PC-3 (cell line): ENCODE results near the gene JAK2. TPM values are rescaled to one million over a fixed set of nuclear protein-coding genes. Genes with fewer than 3 reads are reported as not detected.

Experiments used
- ATAC-seq: fragments of 200-7000 bp; cut with Tn5 transposase; 2 replicates; pipeline ENCODE4 v1.9.1; 2020; ENCODE audit warnings: mild to moderate bottlenecking, moderate library complexity
- BruUV-seq: library from RNA; stranded (reverse); fragments of 400-500 nt; replicated peaks from 2 replicates; lab custom pipeline; 2021; lab: Mats Ljungman, UMichigan
- CTCF ChIA-PET: fragments of 300-600 bp; sonication (Branson Sonifier 250); formaldehyde crosslinking; loops from one replicate; lab custom pipeline; 2022; ENCODE audit warnings: antibody characterized with exemption; lab: Charles Lee
- POLR2A ChIA-PET: fragments of 300-600 bp; sonication (Branson Sonifier 250); formaldehyde crosslinking; loops from one replicate; lab custom pipeline; 2022; ENCODE audit warnings: antibody characterized with exemption; ENCODE audit not compliant: unreplicated experiment; lab: Charles Lee
- DNase-seq: peaks from one replicate; pipeline ENCODE4 v3.0.0-alpha.2; 2015
- H2AFZ ChIP-seq: fragments of 300-600 bp; sonication (generic); 2 replicates; pipeline ENCODE4 v1.6.0; 2016; ENCODE audit warnings: antibody characterized with exemption, low read length
- H3F3A ChIP-seq: fragments of 300-600 bp; sonication (generic); one replicate; pipeline ENCODE4 v1.6.0; 2017; ENCODE audit warnings: antibody characterized with exemption, low read length, control low read depth, mild to moderate bottlenecking; ENCODE audit not compliant: unreplicated experiment
- H3K27ac ChIP-seq: fragments of 300-600 bp; sonication (generic); 2 replicates; pipeline ENCODE4 v1.5.1; 2016; ENCODE audit warnings: mild to moderate bottlenecking, low read length
- H3K27me3 ChIP-seq: fragments of 300-600 bp; sonication (generic); 2 replicates; pipeline ENCODE4 v1.6.1; 2016; ENCODE audit warnings: low read length, mixed read lengths
- H3K36me3 ChIP-seq: fragments of 300-600 bp; sonication (generic); 2 replicates; pipeline ENCODE4 v1.6.1; 2016; ENCODE audit warnings: low read depth, mixed run types, low read length, mixed read lengths
- H3K4me1 ChIP-seq: fragments of 300-600 bp; sonication (generic); 2 replicates; pipeline ENCODE4 v1.5.1; 2016; ENCODE audit warnings: low read length; ENCODE audit not compliant: insufficient read depth
- H3K4me2 ChIP-seq: fragments of 300-600 bp; sonication (generic); 2 replicates; pipeline ENCODE4 v1.6.0; 2016; ENCODE audit warnings: low read length
- H3K4me3 ChIP-seq: fragments of 300-600 bp; sonication (generic); 2 replicates; pipeline ENCODE4 v1.5.1; 2016; ENCODE audit warnings: mild to moderate bottlenecking, low read length, mixed read lengths
- H3K79me2 ChIP-seq: fragments of 300-600 bp; sonication (generic); 2 replicates; pipeline ENCODE4 v1.6.1; 2017; ENCODE audit warnings: low read length, mixed read lengths
- H3K9ac ChIP-seq: fragments of 300-600 bp; sonication (generic); 2 replicates; pipeline ENCODE4 v1.6.0; 2016; ENCODE audit warnings: mild to moderate bottlenecking, low read length
- H3K9me2 ChIP-seq: fragments of 300-600 bp; sonication (generic); replicated peaks from 2 replicates; pipeline ENCODE4 v1.6.1; 2016; ENCODE audit warnings: mixed run types, low read length, mixed read lengths
- H3K9me3 ChIP-seq: fragments of 300-600 bp; sonication (generic); 2 replicates; pipeline ENCODE4 v1.6.1; 2016; ENCODE audit warnings: low read length, mixed read lengths
- H4K20me1 ChIP-seq: fragments of 300-600 bp; sonication (generic); 2 replicates; pipeline ENCODE4 v1.6.1; 2016; ENCODE audit warnings: low read length, mixed read lengths
- EZH2 ChIP-seq: fragments of 300-600 bp; sonication (generic); IDR thresholded peaks from one replicate; pipeline ENCODE4 v1.6.1; 2017; ENCODE audit warnings: antibody characterized with exemption, mild to moderate bottlenecking, low read length; ENCODE audit not compliant: unreplicated experiment
- EZH2phosphoT487 ChIP-seq: fragments of 300-600 bp; sonication (generic); IDR thresholded peaks from 2 replicates; pipeline ENCODE4 v1.6.1; 2018; ENCODE audit warnings: mild to moderate bottlenecking, antibody characterized with exemption, low read length, borderline replicate concordance
- intact Hi-C: fragments of 100-400 bp; cut with micrococcal nuclease; formaldehyde crosslinking; loops from 2 replicates; pipeline ENCODE4 v1.9.0; 2023
- total RNA-seq: library from RNA; depleted of rRNA; stranded (reverse); fragments of >200 nt; gene quantifications from 2 replicates; pipeline ENCODE4 v1.2.3, GENCODE V29; 2014
- TF ChIP-seq, protein P1 (sequence below): fragments of 300-600 bp; sonication (generic); conservative IDR thresholded peaks from 2 replicates; pipeline ENCODE4 v1.5.1; 2017; ENCODE audit warnings: antibody characterized with exemption, low read depth, mild to moderate bottlenecking, low read length

JAK2 gene
- total RNA-seq, 1 experiment from 2014 or later: 11.2 TPM

DNA sequence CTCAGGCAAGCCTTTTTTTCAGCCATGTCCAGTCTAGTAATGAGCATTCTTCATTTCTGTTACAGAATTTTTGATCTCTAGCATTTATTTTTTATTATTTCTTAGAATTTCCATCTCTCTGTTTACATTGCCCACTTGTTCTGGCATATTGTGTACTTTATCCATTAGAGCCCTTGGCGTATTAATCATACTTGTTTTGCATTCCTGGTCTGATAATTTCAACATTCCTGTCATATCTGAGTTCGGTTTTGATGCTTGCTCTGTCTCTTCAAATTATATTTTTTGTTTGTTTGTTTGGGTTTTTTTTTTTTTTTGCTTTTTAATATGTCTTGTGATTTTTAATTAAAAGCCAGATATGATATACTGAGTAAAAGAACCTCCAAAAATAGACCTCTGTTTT lies 23.0 kb upstream of the JAK2 start:
- Histone ChIP-seq H3K9ac (no peak overlapping the region), H2AFZ (no peak overlapping the region), H3K4me3 (no peak overlapping the region), H3K79me2 (no peaks in the 10 kb centered on the region), H3K27me3 (no peaks in the 10 kb centered on the region), H3K27ac (no peak overlapping the region), H3K4me1 (no peaks in the 10 kb centered on the region), H3K9me3 (no peaks in the 10 kb centered on the region), H3F3A (no peaks in the 10 kb centered on the region), H4K20me1 (no peaks in the 10 kb centered on the region), H3K36me3 (no peaks in the 10 kb centered on the region), H3K4me2 (no peak overlapping the region), H3K9me2 (no peaks in the 10 kb centered on the region)
- BruUV-seq: no TSS peak
- intact Hi-C loops: no loop called here
- CTCF ChIA-PET: no interaction called here
- TF ChIP-seq, protein P1, sequence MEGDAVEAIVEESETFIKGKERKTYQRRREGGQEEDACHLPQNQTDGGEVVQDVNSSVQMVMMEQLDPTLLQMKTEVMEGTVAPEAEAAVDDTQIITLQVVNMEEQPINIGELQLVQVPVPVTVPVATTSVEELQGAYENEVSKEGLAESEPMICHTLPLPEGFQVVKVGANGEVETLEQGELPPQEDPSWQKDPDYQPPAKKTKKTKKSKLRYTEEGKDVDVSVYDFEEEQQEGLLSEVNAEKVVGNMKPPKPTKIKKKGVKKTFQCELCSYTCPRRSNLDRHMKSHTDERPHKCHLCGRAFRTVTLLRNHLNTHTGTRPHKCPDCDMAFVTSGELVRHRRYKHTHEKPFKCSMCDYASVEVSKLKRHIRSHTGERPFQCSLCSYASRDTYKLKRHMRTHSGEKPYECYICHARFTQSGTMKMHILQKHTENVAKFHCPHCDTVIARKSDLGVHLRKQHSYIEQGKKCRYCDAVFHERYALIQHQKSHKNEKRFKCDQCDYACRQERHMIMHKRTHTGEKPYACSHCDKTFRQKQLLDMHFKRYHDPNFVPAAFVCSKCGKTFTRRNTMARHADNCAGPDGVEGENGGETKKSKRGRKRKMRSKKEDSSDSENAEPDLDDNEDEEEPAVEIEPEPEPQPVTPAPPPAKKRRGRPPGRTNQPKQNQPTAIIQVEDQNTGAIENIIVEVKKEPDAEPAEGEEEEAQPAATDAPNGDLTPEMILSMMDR: no peak
- TF ChIP-seq EZH2: no peak
- no peak for TF ChIP-seq EZH2phosphoT487
- POLR2A ChIA-PET: no interaction called here
- DNase-seq: no peak
- ATAC-seq: no peak

GRCh38 chr9:4964540-4964939 lies 20.5 kb upstream of the JAK2 start:
- ChIA-PET CTCF (no interaction called here), POLR2A (no interaction called here)
- H3F3A ChIP-seq: no peaks in the 10 kb centered on the region
- H2AFZ ChIP-seq: no peak overlapping the region
- no peaks in the 10 kb centered on the region for H3K9me3 ChIP-seq
- DNase-seq (no peak), ATAC-seq (no peak)
- no peaks in the 10 kb centered on the region for H3K9me2 ChIP-seq
- no peaks in the 10 kb centered on the region for H4K20me1 ChIP-seq
- no peaks in the 10 kb centered on the region for H3K79me2 ChIP-seq
- H3K36me3 ChIP-seq: no peaks in the 10 kb centered on the region
- BruUV-seq: no TSS peak
- H3K4me2 ChIP-seq: no peak overlapping the region
- TF ChIP-seq, protein P1: no peak
- TF ChIP-seq EZH2phosphoT487 (no peak), EZH2 (no peak)
- H3K27me3 ChIP-seq: no peaks in the 10 kb centered on the region
- no peak overlapping the region for H3K9ac ChIP-seq
- H3K27ac ChIP-seq: no peak overlapping the region
- H3K4me3 ChIP-seq: no peak overlapping the region
- intact Hi-C loops: no loop called here
- H3K4me1 ChIP-seq: no peaks in the 10 kb centered on the region

DNA sequence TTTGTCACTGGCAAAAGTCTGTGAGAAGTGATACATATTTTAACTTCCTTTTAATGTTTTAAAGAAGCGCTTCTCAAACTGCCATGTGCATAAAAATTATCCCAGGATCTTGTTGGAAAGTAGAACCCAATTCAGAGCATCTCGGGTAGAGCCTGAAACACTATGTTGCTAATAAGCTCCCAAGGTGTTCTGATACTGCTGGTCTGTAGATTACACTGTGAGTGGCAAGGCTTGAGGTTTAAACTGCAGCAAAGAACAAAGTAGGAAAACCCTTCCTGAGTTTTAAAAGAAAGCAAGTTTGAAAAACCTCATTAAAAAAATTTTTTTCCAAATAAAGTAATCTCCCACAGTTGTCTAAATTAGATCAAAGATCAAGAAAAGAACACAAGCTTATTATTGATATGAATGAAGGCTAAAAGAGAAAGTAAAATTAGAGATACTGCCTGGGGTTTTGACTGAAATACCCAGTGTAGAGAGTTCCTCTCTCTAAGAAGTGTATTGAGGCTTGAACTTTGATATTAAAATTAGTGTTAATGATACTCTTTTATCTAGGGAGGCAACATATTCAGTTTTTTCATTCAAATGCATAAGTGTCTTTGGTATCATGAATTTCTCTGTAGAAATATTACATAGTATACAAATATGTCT lies 19.8 kb upstream of the JAK2 start:
- H3K4me1 ChIP-seq: no peaks in the 10 kb centered on the region
- H4K20me1 ChIP-seq: no peaks in the 10 kb centered on the region
- ChIA-PET CTCF (no interaction called here), POLR2A (no interaction called here)
- BruUV-seq: no TSS peak
- no peak overlapping the region for H3K4me3 ChIP-seq
- no peaks in the 10 kb centered on the region for H3K36me3 ChIP-seq
- H2AFZ ChIP-seq: no peak overlapping the region
- DNase-seq: no peak
- no peaks in the 10 kb centered on the region for H3K27me3 ChIP-seq
- no peak overlapping the region for H3K9ac ChIP-seq
- no peak overlapping the region for H3K27ac ChIP-seq
- no peaks in the 10 kb centered on the region for H3F3A ChIP-seq
- TF ChIP-seq, protein P1: no peak
- no peak for TF ChIP-seq EZH2phosphoT487
- no peak for TF ChIP-seq EZH2
- no peak for ATAC-seq
- no peaks in the 10 kb centered on the region for H3K79me2 ChIP-seq
- H3K9me3 ChIP-seq: no peaks in the 10 kb centered on the region
- no peaks in the 10 kb centered on the region for H3K9me2 ChIP-seq
- no peak overlapping the region for H3K4me2 ChIP-seq
- intact Hi-C loops: no loop called here
